Dedifferentiated amniotic fluid mesenchymal stem cell (primary cell): ENCODE measurements around the gene CTXN3.

ENCODE experiments used
- DNase-seq: peaks from one replicate; pipeline ENCODE4 v3.0.0-alpha.2; 2016; ENCODE audit errors: extremely low spot score

The CTXN3 gene

DNA sequence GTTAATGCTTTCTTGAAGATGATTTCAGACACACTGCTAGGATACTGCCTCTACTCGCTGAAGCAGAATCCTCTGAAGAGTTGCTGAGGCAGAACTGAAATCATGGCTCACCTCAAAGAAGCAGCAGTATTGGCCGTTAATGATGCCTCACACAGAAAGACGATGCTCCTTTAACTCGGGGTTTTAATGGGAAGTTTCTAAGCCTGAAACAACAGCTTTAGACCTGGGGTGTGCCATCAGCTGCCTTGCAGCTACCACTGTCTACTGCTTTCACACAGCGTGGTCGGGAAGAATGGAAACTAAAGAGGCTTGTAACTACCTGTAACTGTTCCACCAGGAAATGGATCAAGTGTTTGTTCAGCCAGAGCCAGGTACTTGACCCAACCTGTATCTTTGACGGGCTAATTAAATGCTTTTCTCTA lies at the start of gene CTXN3:
Gene CTXN3 (plus strand): TSS at position 65 of the 422 bp plus-strand sequence. CDS start 8,440 bp downstream, outside the sequence.
- no peak for DNase-seq

- DNase-seq: no peak
These were observed 49.6 kb upstream of the CTXN3 start for GRCh38 chr5:127599320-127599719.

- no peak for DNase-seq
These were observed 49.0 kb upstream of the CTXN3 start for GRCh38 chr5:127599847-127600246.

GRCh38 chr5:127601111-127601510 lies 47.8 kb upstream of the CTXN3 start:
- no peak for DNase-seq

DNA sequence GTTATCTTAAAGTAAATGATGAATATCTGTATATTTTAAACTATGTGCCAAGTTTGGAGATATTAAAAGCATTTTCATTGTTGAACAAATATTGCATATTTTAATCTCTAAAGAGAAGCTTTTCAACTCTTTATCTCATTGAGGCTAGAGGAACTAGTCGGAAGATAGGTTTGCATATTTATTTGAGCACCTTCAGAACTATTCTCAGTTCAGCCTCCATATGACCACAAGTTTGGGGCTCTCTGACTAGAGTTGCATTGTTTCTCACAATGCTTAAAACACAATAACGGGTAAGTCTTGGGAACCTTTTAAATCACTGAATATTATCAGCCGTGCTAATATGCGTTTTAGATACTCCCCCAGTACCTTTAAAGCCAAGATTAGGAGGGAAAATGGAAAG lies 47.3 kb upstream of the CTXN3 start:
- DNase-seq: no peak

DNA sequence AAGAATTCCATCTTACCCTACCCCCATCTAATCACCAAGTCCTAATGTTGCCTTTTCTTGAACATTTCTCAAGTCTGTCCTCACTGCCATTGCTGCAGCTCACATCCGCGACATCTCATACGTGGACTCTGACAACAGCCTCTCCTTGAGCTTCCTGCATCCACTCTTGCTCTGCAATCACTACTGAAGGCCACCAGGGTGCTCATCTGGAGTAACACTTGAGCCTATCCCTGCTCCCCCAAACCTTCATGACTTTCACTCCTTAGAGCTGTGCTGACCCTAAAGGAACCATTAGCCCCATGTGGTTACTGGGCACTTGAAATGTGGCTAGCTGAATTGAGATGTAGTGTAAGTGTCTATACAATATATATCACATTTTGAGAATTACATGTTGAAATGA lies 46.4 kb upstream of the CTXN3 start:
- DNase-seq: no peak

DNA sequence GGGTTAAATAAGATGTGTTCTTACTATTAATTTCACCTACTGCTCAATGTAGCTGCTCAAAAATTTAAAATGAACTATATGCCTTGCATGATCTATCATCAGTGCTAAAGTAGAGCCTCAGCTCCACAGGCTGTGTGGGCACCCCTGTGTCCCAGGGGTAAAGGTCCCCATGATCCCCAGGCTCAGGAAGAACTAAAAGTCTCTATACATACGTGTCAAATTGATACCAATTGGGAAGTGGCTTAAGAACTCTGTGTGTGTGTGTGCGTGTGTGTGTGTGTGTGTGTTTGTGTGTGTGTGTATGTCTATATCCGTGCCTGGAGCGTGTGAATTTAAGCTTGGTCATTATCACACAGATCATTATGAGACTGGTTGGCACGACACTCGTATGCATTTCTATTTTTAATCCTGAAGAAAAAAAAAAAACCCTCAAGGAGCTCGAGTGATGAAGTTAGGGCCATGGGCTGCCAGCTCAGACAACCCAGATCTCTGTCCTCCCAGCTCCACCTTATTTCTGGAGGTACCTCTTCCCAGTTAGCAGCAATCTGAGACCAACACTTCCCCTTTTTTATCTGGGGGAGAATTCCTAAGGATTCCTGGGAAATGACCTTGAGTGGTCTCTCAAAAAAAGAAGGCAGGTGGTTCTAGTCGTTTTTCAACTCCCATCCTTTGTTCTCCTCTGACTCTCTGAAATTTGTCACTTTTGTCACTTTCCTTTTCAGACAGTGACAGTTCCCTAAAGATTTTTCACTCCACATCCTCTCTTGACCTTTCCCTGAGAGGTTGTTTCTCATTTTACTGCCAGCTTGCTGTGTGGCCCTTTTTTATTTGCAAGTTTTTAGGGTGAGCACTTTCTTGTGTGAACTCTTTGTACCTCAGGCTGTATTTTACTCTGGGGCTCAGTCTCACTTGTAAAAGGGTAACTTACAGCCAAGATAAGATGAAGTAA lies 45.7 kb upstream of the CTXN3 start:
- no peak for DNase-seq

DNA sequence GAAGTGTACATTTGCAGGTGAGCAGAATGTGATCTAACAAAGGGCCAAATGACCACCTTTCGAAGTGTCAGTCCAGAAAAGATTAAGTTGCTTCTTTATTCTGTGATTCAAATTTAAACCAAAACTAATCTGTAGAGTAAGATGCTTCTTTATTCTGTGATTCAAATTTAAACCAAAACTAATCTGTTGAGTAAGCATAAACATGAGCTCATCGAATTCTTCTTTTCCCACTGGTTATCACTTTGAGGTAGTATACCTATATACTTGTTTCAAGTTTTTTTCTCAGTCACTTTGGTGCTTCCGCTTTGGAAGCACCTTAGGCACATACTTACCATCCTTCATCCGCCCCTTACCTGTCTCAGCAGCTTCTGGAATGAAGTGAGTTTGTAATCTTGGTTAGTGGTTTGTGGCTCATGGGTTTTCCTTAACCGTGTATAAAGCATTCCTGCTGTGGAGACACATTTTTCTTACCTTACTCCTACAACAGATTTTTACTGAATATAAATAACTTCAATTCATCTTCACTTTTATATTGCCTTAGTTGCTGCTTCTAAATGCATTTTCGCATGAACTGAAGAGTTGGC lies 40.7 kb upstream of the CTXN3 start:
- no peak for DNase-seq

DNA sequence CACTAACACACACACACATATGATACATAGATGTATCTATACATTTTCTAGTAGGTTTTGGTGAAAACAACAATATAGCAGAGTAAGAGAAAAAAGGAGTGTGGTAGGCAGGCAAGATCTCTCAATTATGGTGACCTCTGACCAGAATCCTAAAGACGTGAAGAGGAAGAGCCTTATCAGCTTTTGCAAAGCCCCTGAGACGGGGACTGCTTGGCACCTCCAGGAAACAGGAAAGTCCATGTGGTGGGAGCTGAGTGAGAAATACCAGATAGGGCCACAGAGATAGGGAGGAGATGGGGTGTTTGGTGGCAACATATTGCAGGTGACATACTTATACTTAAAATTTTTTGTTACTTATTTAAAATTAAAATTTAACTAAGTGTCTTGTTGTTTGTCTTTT lies 39.9 kb upstream of the CTXN3 start:
- DNase-seq: no peak

DNA sequence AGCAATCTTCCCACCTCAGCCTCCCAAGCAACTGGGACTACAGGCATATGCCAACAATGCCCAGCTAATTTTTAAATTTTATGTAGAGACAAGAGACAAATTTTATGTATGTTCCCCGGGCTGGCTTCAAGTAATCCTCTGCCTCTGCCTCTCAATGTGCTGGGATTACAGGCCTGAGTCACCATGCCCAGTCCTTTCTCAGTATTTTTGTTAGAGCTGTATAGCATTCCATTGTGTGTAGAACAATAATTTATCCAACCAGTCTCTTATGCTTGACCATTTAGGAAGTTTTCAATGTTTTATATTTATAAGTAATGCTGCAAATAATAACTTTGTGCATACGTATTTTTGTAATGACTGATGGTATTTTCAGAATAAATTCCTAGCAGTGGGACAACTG lies 38.9 kb upstream of the CTXN3 start:
- DNase-seq: no peak

- DNase-seq: no peak
These were observed 36.3 kb upstream of the CTXN3 start for GRCh38 chr5:127612441-127613141.

- no peak for DNase-seq
These were observed 33.0 kb upstream of the CTXN3 start for GRCh38 chr5:127615916-127616315.

- no peak for DNase-seq
These were observed 28.9 kb upstream of the CTXN3 start for GRCh38 chr5:127619908-127620479.

DNA sequence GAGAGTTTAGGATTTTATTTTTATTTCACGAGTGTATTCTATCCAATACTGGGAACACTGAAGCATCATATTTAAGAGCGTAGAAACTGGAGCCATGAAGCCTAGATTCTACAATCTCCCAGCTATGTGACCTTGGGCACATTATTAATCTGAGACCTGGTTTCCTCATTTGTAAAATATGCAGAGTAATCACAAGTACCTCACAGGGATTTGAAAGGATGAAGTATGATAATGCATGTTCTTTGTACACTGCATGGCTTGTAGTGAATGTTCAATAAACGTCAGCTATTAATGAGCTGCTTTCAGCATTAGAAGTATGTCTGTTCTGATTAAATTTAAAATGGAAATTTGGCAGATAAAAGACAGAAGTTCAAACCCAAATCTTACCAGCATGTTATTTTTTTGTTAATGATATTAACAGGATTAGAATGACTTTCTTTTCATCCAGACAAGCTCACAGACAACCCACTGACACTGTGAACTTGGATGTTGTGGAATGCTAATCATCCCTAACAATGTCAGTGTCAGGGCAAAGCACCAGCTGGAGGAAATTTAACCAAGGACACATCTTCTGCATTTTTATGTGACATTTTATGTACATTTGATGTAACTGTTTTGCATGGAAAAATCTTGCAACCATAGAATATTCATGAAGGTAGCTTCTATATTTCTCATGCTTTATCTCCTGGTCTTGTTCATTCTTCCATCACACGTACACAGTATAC lies 27.1 kb upstream of the CTXN3 start:
- DNase-seq: no peak

- no peak for DNase-seq
These were observed 14.9 kb upstream of the CTXN3 start for GRCh38 chr5:127634007-127634406.

DNA sequence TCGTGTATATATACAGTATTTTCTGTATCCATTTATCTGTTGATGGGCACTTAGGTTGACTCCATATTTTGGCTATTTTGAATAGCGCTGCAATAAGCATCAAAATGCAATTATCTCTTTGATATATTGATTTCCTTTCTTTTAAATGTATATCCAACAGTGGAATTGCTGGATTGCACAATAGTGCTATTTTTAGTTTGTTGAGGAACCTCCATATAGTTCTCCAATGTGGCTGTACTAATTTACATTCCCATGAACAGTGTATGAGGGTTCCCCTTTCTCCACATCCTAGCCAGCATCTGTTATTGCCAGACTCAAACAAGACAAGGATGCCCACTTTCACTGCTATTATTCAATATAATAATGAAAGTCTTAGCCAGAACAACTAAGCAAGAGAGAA lies 9.1 kb upstream of the CTXN3 start:
- no peak for DNase-seq

DNA sequence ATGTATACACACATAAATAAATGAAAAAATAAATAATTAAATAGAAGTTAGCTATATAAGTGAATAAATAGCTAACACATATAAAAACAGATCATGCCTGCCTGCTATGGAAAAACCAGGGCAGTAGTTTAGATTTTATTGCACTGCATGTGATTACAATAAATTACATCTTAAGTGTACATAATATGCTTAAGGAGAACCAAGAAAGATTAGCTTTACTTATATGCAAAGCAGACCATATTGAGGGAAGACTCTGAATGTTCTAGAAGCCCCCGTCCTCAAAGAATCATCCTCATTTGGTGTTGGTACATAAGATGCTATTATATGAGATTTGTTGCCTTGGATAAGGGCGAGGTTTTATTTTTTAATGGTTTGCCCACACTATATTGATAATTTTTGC lies 5.9 kb upstream of the CTXN3 start:
- no peak for DNase-seq

DNA sequence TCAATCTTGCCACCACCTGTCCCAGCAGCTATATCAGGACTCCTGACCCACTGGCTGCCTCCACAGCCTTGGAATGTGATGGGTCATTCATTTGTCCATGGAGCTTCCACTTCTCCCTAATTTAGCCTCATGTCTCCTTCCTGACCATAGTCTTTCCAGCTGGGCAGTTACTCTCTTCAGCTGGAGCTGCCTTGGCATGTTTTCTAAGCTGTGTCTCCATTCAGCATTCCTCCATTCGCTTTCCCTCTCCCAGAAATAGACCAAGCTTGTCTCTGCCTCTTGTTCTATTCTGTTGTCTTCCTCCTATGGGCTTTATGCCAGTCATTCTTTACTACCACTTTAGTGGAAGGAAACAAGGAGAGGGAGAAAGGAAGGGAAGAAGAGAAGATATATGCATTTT lies 5.3 kb upstream of the CTXN3 start:
- no peak for DNase-seq

- DNase-seq: no peak
These were observed 3.6 kb upstream of the CTXN3 start for GRCh38 chr5:127645300-127645726.

DNA sequence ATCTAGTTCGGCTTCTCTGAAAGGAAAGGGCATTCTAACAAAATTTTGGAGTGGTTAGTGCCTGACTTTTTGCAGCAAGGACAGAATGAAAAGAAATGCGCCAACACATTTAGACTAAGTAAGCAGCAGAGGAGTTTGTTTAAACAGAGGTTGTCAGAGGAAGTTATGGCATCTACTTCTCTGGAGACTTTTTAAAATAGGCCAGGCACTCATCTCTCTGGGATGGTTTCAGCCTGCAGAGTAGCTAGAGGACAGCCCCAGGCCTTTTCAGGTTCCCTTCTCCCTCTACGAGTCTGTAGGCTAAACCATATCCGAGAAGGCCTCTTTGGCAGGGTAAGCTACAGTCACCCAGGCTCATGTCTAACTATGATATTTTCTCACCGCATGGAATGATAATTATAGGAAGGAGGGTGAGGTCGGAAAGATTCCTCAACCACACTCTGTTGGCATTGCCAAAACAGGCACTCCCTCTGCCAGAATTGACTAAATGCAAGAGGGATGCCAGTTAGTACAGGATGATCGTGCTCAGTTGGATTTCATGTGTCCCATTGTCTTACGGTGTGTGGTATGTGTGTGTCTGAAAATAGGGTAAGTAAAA lies 1.4 kb upstream of the CTXN3 start:
- DNase-seq: no peak

DNA sequence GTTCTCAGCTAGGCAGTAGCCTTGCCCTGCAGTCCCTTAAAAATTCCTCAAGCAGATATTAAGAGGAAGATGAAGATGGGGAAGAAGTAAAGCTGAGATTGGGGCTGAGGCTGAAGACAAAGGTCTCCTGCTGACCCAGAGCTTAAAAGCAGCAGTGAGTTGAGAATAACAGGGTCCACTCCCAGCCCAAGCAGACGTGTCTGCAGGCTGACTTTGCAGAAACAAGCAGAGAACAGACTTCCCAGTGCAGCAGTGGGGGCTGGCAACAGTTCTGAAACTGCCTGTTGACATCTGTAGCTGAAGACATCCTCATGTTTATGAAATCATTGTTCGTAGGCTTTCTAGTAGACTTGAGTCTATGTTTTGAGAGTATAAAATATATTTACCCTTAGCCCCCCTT lies 1.1 kb downstream of the CTXN3 start:
- no peak for DNase-seq
